CD14-positive monocyte (primary cell): ENCODE data around the gene CNR1. TPM values are rescaled to one million over a fixed set of nuclear protein-coding genes. Genes with fewer than 3 reads are reported as not detected.
A peak's percentile ranks its signal among the peaks of the same experiment; 100 is the strongest.

Source experiments
- DNase-seq, 3 donors: peaks; one replicate each; pipeline ENCODE4 v3.0.0-alpha.2; 2011 to 2022
- H2AFZ ChIP-seq: 2 replicates; pipeline ENCODE4 v1.6.0; 2012; ENCODE audit warnings: mild to moderate bottlenecking, low read depth, low read length, inconsistent platforms; ENCODE audit not compliant: insufficient read depth, poor library complexity, severe bottlenecking
- H3K27ac ChIP-seq, 2 donors: 1 replicate in 1 of 2; 2 replicates in 1 of 2; pipeline ENCODE4 v1.5.1; 2012 to 2013; ENCODE audit warnings: low read length in 2 of 2, control low read depth in 1 of 2, inconsistent platforms in 1 of 2, low read depth in 1 of 2, mild to moderate bottlenecking in 1 of 2
- H3K27me3 ChIP-seq, 2 donors: one replicate each; pipeline versions ENCODE4 v1.6.0 to v1.6.1; 2011 to 2013; ENCODE audit warnings: low read length in 2 of 2; ENCODE audit not compliant: control insufficient read depth in 2 of 2, insufficient read depth in 2 of 2
- H3K36me3 ChIP-seq, 2 donors: replicated peaks in 1 of 2; 1 replicate in 1 of 2; 2 replicates in 1 of 2; pipeline versions ENCODE4 v1.5.1 to v1.6.1; 2012 to 2013; ENCODE audit warnings: low read length in 2 of 2, control low read depth in 1 of 2, inconsistent platforms in 1 of 2, mild to moderate bottlenecking in 1 of 2; ENCODE audit not compliant: insufficient read depth in 2 of 2, control insufficient read depth in 1 of 2
- H3K4me1 ChIP-seq, 2 donors: 1 replicate in 1 of 2; 2 replicates in 1 of 2; pipeline versions ENCODE4 v1.5.1 to v1.6.1; 2012 to 2013; ENCODE audit warnings: low read length in 2 of 2, control low read depth in 1 of 2, inconsistent platforms in 1 of 2, mild to moderate bottlenecking in 1 of 2, moderate library complexity in 1 of 2; ENCODE audit not compliant: insufficient read depth in 2 of 2, control insufficient read depth in 1 of 2
- H3K4me2 ChIP-seq: replicated peaks from 2 replicates; pipeline ENCODE3; 2012; ENCODE audit warnings: low read length, moderate library complexity, mild to moderate bottlenecking; ENCODE audit not compliant: poor library complexity, severe bottlenecking; ENCODE audit errors: extremely low read depth
- H3K4me3 ChIP-seq, 3 experiments: fragments of 200-600 bp in 1 of 3; sonication (generic) in 1 of 3; replicated peaks in 1 of 3; 1 replicate in 2 of 3; 2 replicates in 1 of 3; pipeline ENCODE4 v1.5.1; 2011 to 2013; ENCODE audit warnings: low read length in 3 of 3, mild to moderate bottlenecking in 3 of 3, control low read depth in 2 of 3, low read depth in 2 of 3, inconsistent platforms in 1 of 3, moderate library complexity in 1 of 3
- H3K79me2 ChIP-seq: 2 replicates; pipeline ENCODE4 v1.6.0; 2012; ENCODE audit warnings: mild to moderate bottlenecking, control low read depth, inconsistent platforms, low read length, moderate library complexity; ENCODE audit not compliant: insufficient read depth
- H3K9ac ChIP-seq: 2 replicates; pipeline ENCODE4 v1.6.0; 2017; ENCODE audit warnings: low read length, mild to moderate bottlenecking; ENCODE audit not compliant: insufficient read depth, poor library complexity, severe bottlenecking
- H3K9me3 ChIP-seq, 2 donors: replicated peaks in 1 of 2; 1 replicate in 1 of 2; 2 replicates in 1 of 2; pipeline versions ENCODE4 v1.5.1 to v1.6.1; 2012 to 2013; ENCODE audit warnings: low read length in 2 of 2, control low read depth in 1 of 2; ENCODE audit not compliant: control insufficient read depth in 1 of 2, insufficient read depth in 1 of 2
- H4K20me1 ChIP-seq: 2 replicates; pipeline ENCODE4 v1.6.0; 2012; ENCODE audit warnings: mild to moderate bottlenecking, low read length, control low read depth, moderate library complexity; ENCODE audit not compliant: insufficient read depth
- H3K27ac Mint-ChIP-seq, 7 donors: one replicate each; pipeline ENCODE4 v1.8.0; 2020; ENCODE audit warnings: mild to moderate bottlenecking in 7 of 7, mixed read lengths in 7 of 7, moderate library complexity in 6 of 7, inconsistent platforms in 2 of 7
- H3K27me3 Mint-ChIP-seq, 3 donors: one replicate each; pipeline ENCODE4 v1.8.0; 2021 to 2022; ENCODE audit warnings: low read depth in 3 of 3, mild to moderate bottlenecking in 3 of 3, mixed read lengths in 3 of 3, moderate library complexity in 3 of 3, inconsistent platforms in 1 of 3
- H3K36me3 Mint-ChIP-seq, 2 donors: one replicate each; pipeline ENCODE4 v1.8.0; 2020; ENCODE audit warnings: mixed read lengths in 2 of 2, inconsistent platforms in 1 of 2, mild to moderate bottlenecking in 1 of 2
- H3K4me1 Mint-ChIP-seq: one replicate; pipeline ENCODE4 v1.8.0; 2020; ENCODE audit warnings: mild to moderate bottlenecking, mixed read lengths
- H3K4me3 Mint-ChIP-seq, 2 donors: one replicate each; pipeline ENCODE4 v1.8.0; 2020; ENCODE audit warnings: mild to moderate bottlenecking in 2 of 2, mixed read lengths in 2 of 2, moderate library complexity in 1 of 2
- H3K9me3 Mint-ChIP-seq, 7 donors: one replicate each; pipeline ENCODE4 v1.8.0; 2020 to 2022; ENCODE audit warnings: mixed read lengths in 7 of 7, mild to moderate bottlenecking in 6 of 7, moderate library complexity in 6 of 7, inconsistent platforms in 2 of 7
- WGBS: methylation state at CpG from one replicate; pipeline ENCODE4 v1.1.5; 2013; ENCODE audit warnings: missing lambda C conversion rate; ENCODE audit not compliant: insufficient coverage; 5-methylcytosine and 5-hydroxymethylcytosine counted together
- intact Hi-C, 2 donors: fragments of 100-400 bp; cut with micrococcal nuclease; formaldehyde crosslinking; loops; one replicate each; pipeline versions ENCODE4 v1.15.0 to v1.15.1; 2023
- polyA minus RNA-seq: library from RNA; depleted of rRNA, polyadenylated mRNA; stranded (reverse); fragments of >200 nt; gene quantifications from 2 replicates; pipeline ENCODE4 v1.2.3, GENCODE V29; 2012
- polyA plus RNA-seq, 3 donors: library from polyadenylated mRNA; depleted of rRNA in 1 of 3; unstranded in 2 of 3; stranded (reverse) in 1 of 3; fragments of 300-500 nt in 2 of 3; fragments of >200 nt in 1 of 3; fragmentation: Illumina TruSeq in 2 of 3; gene quantifications; 1 replicate in 2 of 3; 2 replicates in 1 of 3; pipeline ENCODE4 v1.2.3, GENCODE V29; 2012 to 2021
- total RNA-seq, 12 experiments: library from RNA in 1 of 12; stranded (reverse) in 1 of 12; fragments of 120-200 nt in 1 of 12; gene quantifications; one replicate each; pipeline ENCODE4 v1.2.4 and lab custom pipeline; 2013 to 2026; ENCODE audit warnings: mixed read lengths in 6 of 12, inconsistent platforms in 1 of 12
- TF ChIP-seq, protein P1 (sequence below): fragments of 200-600 bp; IDR thresholded peaks from one replicate; pipeline ENCODE4 v1.8.0; 2022; ENCODE audit warnings: antibody characterized with exemption, mild to moderate bottlenecking

CNR1 gene
- 0.04 TPM for total RNA-seq (2013)
- polyA plus RNA-seq (under 1 TPM in 2 of 3 donors, not detected in 1; 0.04 to 0.07 TPM), polyA minus RNA-seq (not detected in 2 replicates), total RNA-seq (lab: John Stamatoyannopoulos, UW) (0 to 2.0 (median 0.20) reads per million in 11 experiments)

DNA sequence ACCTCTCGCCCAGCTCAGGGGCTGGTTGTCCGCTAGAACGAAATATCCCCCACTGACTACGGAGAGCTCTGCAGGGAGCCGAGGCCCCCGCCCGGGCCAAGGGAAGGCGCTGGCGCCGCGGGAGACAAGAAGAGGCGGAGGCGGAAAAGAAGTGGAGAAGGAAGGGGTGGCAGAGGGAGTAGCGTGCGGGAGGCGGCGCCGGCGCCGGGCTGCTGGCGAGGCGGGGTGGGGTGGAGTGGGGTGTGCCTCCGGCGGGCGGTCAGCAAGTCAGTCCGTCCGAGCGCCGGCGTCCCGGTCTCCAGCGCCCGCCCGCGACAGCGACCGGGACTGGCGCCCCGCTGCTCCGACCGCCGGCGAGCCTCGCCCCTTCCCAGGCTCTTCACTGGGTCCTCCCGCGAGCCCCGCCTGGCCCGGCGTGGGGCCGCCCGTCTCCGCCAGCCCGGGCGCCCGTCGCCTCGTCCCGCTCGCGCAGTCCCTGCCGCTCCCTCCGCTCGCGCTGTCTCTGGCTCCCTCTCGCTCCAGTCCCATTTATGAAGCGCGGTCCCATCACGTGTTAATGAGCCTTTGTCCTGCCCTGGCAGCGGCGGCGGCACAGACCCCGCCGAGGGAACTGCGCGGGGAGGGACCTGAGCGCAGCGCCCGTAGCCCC is at the start of gene CNR1:
CNR1 (minus strand) TSS at position 504 of the 649 bp plus-strand sequence. CDS start 21,073 bp downstream, outside the sequence.
- no peak for DNase-seq
- no peaks in the 10 kb centered on the region for H3K79me2 ChIP-seq
- H3K4me3 Mint-ChIP-seq: peak within 1 kb of the TSS; percentile 75 to 94
- H3K9me3 ChIP-seq: peaks cover 0 to 17% of the 10 kb centered on the region in 2 donors
- peaks cover 0 to 15% (median 7%) of the 10 kb centered on the region in 7 donors for H3K9me3 Mint-ChIP-seq
- TF ChIP-seq, protein P1, sequence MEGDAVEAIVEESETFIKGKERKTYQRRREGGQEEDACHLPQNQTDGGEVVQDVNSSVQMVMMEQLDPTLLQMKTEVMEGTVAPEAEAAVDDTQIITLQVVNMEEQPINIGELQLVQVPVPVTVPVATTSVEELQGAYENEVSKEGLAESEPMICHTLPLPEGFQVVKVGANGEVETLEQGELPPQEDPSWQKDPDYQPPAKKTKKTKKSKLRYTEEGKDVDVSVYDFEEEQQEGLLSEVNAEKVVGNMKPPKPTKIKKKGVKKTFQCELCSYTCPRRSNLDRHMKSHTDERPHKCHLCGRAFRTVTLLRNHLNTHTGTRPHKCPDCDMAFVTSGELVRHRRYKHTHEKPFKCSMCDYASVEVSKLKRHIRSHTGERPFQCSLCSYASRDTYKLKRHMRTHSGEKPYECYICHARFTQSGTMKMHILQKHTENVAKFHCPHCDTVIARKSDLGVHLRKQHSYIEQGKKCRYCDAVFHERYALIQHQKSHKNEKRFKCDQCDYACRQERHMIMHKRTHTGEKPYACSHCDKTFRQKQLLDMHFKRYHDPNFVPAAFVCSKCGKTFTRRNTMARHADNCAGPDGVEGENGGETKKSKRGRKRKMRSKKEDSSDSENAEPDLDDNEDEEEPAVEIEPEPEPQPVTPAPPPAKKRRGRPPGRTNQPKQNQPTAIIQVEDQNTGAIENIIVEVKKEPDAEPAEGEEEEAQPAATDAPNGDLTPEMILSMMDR: no peak
- no peaks in the 10 kb centered on the region for H4K20me1 ChIP-seq
- H3K4me1 ChIP-seq: peaks cover 15 to 19% of the 10 kb centered on the region in 2 donors
- peaks cover 80 to 92% of the 10 kb centered on the region in 2 donors for H3K27me3 ChIP-seq
- no peak within 1 kb of the TSS for H3K27ac ChIP-seq
- no peaks in the 10 kb centered on the region for H3K36me3 ChIP-seq
- peak within 1 kb of the TSS in 1 of 7 donors; percentile 25 for H3K27ac Mint-ChIP-seq
- H3K4me3 ChIP-seq: peak within 1 kb of the TSS; percentile 6 to 68 (median 28)
- peak within 1 kb of the TSS; percentile 77 for H3K4me2 ChIP-seq
- peaks cover 76 to 80% (median 77%) of the 10 kb centered on the region in 3 donors for H3K27me3 Mint-ChIP-seq
- H3K4me1 Mint-ChIP-seq: peaks cover 14% of the 10 kb centered on the region
- under 1% methylated on average over 73 of the region's 78 CpGs for WGBS
- H3K9ac ChIP-seq: no peak within 1 kb of the TSS
- peaks cover 2 to 8% of the 10 kb centered on the region in 2 donors for H3K36me3 Mint-ChIP-seq
- H2AFZ ChIP-seq: peak within 1 kb of the TSS; percentile 60
- intact Hi-C loops: no loop called here

DNA sequence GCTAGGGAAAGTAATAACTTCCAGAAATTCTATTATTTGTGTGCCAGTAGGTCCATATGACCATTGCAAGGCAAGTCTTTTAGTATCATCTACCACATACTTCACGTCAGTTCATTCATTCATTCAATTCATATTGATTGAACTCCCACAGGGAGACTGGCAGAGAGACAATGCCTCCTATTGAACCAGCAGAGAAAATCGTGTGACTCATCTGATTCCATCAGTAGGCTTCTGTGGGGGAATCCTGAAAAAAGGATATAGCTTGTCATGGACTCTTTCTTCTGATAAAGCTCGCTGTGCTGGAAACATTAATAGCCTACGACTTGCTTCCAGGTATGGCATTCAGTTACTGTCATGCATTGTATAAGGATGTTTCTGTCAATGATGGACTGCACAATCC is 45.3 kb upstream of the CNR1 start:
- no peaks in the 10 kb centered on the region for H3K79me2 ChIP-seq
- no peak overlapping the region for H3K4me3 ChIP-seq
- no peaks in the 10 kb centered on the region for H4K20me1 ChIP-seq
- H3K36me3 ChIP-seq: no peaks in the 10 kb centered on the region
- intact Hi-C loops: no loop called here
- H3K27ac Mint-ChIP-seq: no peak overlapping the region
- H2AFZ ChIP-seq: no peak overlapping the region
- peaks cover 0 to 4% (median 1%) of the 10 kb centered on the region in 7 donors for H3K9me3 Mint-ChIP-seq
- no peak overlapping the region for H3K4me2 ChIP-seq
- no peak overlapping the region for H3K9ac ChIP-seq
- H3K27me3 Mint-ChIP-seq: peaks cover under 1 to 8% (median 2%) of the 10 kb centered on the region in 3 donors
- H3K27me3 ChIP-seq: no peaks in the 10 kb centered on the region
- no peaks in the 10 kb centered on the region for H3K9me3 ChIP-seq
- DNase-seq: no peak
- 83% methylated on average over 1 of the region's 4 CpGs for WGBS
- H3K4me1 Mint-ChIP-seq: no peaks in the 10 kb centered on the region
- TF ChIP-seq, protein P1: no peak
- H3K4me1 ChIP-seq: no peaks in the 10 kb centered on the region
- no peaks in the 10 kb centered on the region for H3K36me3 Mint-ChIP-seq
- H3K4me3 Mint-ChIP-seq: no peak overlapping the region
- H3K27ac ChIP-seq: no peak overlapping the region
